ENCODE measurements around the gene ASXL1.
"Not testable (repeated sequence)": the region's sequence is repeated elsewhere in the genome, so short reads cannot be mapped to it uniquely, and the experiment has no call there.

Gene ASXL1

GRCh38 chr20:32353848-32354496 is 4.2 kb upstream of the ASXL1 start:
- Histone ChIP-seq H3K4me3 (ENCODE audit: low read depth, low read length) (no peak overlapping the region), H3K79me2 (peaks cover under 1% of the 10 kb centered on the region), H3K9ac (no peak overlapping the region), H3K27me3 (ENCODE audit: control insufficient read depth, insufficient read depth, low read length) (no peaks in the 10 kb centered on the region), H3K4me2 (ENCODE audit: low read length) (no peak overlapping the region), H3K9me3 (ENCODE audit: control insufficient read depth, low read length) (no peaks in the 10 kb centered on the region), H2AFZ (no peak overlapping the region), H3K4me1 (peaks cover 3% of the 10 kb centered on the region), H3K27ac (no peak overlapping the region), H3K36me3 (ENCODE audit: control insufficient read depth, insufficient read depth, low read length) (no peaks in the 10 kb centered on the region)
- no peak for TF ChIP-seq CTCF (IDR thresholded peaks at IDR 0.05)

GRCh38 chr20:32354592-32355416 is 3.3 kb upstream of the ASXL1 start:
- no peaks in the 10 kb centered on the region for H3K36me3 ChIP-seq (ENCODE audit: control insufficient read depth, insufficient read depth, low read length)
- H3K4me1 ChIP-seq: peaks cover 3% of the 10 kb centered on the region
- no peak for TF ChIP-seq CTCF (IDR thresholded peaks at IDR 0.05)
- no peak overlapping the region for H3K4me2 ChIP-seq (ENCODE audit: low read length)
- H3K9me3 ChIP-seq (ENCODE audit: control insufficient read depth, low read length): no peaks in the 10 kb centered on the region
- no peaks in the 10 kb centered on the region for H3K27me3 ChIP-seq (ENCODE audit: control insufficient read depth, insufficient read depth, low read length)
- peaks cover 3% of the 10 kb centered on the region for H3K79me2 ChIP-seq
- no peak overlapping the region for H3K27ac ChIP-seq
- no peak overlapping the region for H2AFZ ChIP-seq
- H3K4me3 ChIP-seq (ENCODE audit: low read depth, low read length): no peak overlapping the region
- no peak overlapping the region for H3K9ac ChIP-seq

GRCh38 chr20:32355417-32355841 is 2.7 kb upstream of the ASXL1 start:
- no peak overlapping the region for H3K4me2 ChIP-seq (ENCODE audit: low read length)
- no peaks in the 10 kb centered on the region for H3K36me3 ChIP-seq (ENCODE audit: control insufficient read depth, insufficient read depth, low read length)
- H3K4me3 ChIP-seq (ENCODE audit: low read depth, low read length): no peak overlapping the region
- H3K79me2 ChIP-seq: peaks cover 3% of the 10 kb centered on the region
- H2AFZ ChIP-seq: no peak overlapping the region
- H3K9ac ChIP-seq: no peak overlapping the region
- peaks cover 3% of the 10 kb centered on the region for H3K4me1 ChIP-seq
- no peak for TF ChIP-seq CTCF (IDR thresholded peaks at IDR 0.05)
- H3K27me3 ChIP-seq (ENCODE audit: control insufficient read depth, insufficient read depth, low read length): no peaks in the 10 kb centered on the region
- no peaks in the 10 kb centered on the region for H3K9me3 ChIP-seq (ENCODE audit: control insufficient read depth, low read length)
- H3K27ac ChIP-seq: no peak overlapping the region

- H3K27me3 ChIP-seq (ENCODE audit: control insufficient read depth, insufficient read depth, low read length); H3K27ac ChIP-seq; H3K36me3 ChIP-seq (ENCODE audit: control insufficient read depth, insufficient read depth, low read length); H3K9me3 ChIP-seq (ENCODE audit: control insufficient read depth, low read length); H3K4me1 ChIP-seq; H3K9ac ChIP-seq; H3K4me3 ChIP-seq (ENCODE audit: low read depth, low read length); H3K4me2 ChIP-seq (ENCODE audit: low read length); H3K79me2 ChIP-seq; H2AFZ ChIP-seq: not testable (repeated sequence)
Measured at GRCh38 chr20:32355907-32356621, 2.1 kb upstream of the ASXL1 start.

Data from parathyroid adenoma (tissue), 2 donors.